GM23248 (cell line): ENCODE measurements around the gene PTPRN2. TPM values are rescaled to one million over a fixed set of nuclear protein-coding genes. Genes with fewer than 3 reads are reported as not detected.

Source experiments
- DNase-seq: peaks from one replicate; pipeline ENCODE4 v3.0.0-alpha.2; 2015
- H2AFZ ChIP-seq: fragments of 200-600 bp; sonication (generic); 2 replicates; pipeline ENCODE4 v1.6.1; 2016; ENCODE audit warnings: antibody characterized with exemption
- H3F3A ChIP-seq: fragments of 200-600 bp; sonication (generic); 2 replicates; pipeline ENCODE4 v1.6.1; 2016; ENCODE audit warnings: mild to moderate bottlenecking, antibody characterized with exemption, mixed run types; ENCODE audit not compliant: insufficient read depth
- H3K27ac ChIP-seq: fragments of 200-600 bp; sonication (generic); 2 replicates; pipeline ENCODE4 v1.5.1; 2016; ENCODE audit warnings: mild to moderate bottlenecking
- H3K27me3 ChIP-seq: fragments of 200-600 bp; sonication (generic); replicated peaks from 2 replicates; pipeline ENCODE4 v1.6.1; 2016; ENCODE audit warnings: mild to moderate bottlenecking; ENCODE audit not compliant: insufficient read depth
- H3K36me3 ChIP-seq: fragments of 200-600 bp; sonication (generic); 2 replicates; pipeline ENCODE4 v1.6.1; 2016; ENCODE audit warnings: low read depth, mild to moderate bottlenecking
- H3K4me1 ChIP-seq: fragments of 200-600 bp; sonication (generic); 2 replicates; pipeline ENCODE4 v1.6.1; 2016; ENCODE audit warnings: mild to moderate bottlenecking; ENCODE audit not compliant: insufficient read depth
- H3K4me2 ChIP-seq: fragments of 200-600 bp; sonication (generic); one replicate; pipeline ENCODE4 v1.6.1; 2016; ENCODE audit warnings: mild to moderate bottlenecking; ENCODE audit not compliant: unreplicated experiment
- H3K4me3 ChIP-seq: fragments of 200-600 bp; sonication (generic); 2 replicates; pipeline ENCODE4 v1.5.1; 2016; ENCODE audit warnings: mild to moderate bottlenecking
- H3K79me2 ChIP-seq: fragments of 200-600 bp; sonication (generic); 2 replicates; pipeline ENCODE4 v1.6.1; 2016; ENCODE audit warnings: mild to moderate bottlenecking; ENCODE audit not compliant: insufficient read depth
- H3K9ac ChIP-seq: fragments of 200-600 bp; sonication (generic); 2 replicates; pipeline ENCODE4 v1.6.1; 2016; ENCODE audit warnings: mild to moderate bottlenecking
- H3K9me2 ChIP-seq: fragments of 200-600 bp; sonication (generic); 2 replicates; pipeline ENCODE4 v1.6.1; 2016; ENCODE audit warnings: mixed run types, mild to moderate bottlenecking, moderate library complexity; ENCODE audit not compliant: insufficient read depth
- H3K9me3 ChIP-seq: fragments of 200-600 bp; sonication (generic); one replicate; pipeline ENCODE4 v1.6.1; 2017; ENCODE audit warnings: low read depth
- H4K20me1 ChIP-seq: fragments of 200-600 bp; sonication (generic); 2 replicates; pipeline ENCODE4 v1.6.0; 2016; ENCODE audit not compliant: insufficient read depth
- EZH2 ChIP-seq: fragments of 200-600 bp; sonication (generic); IDR thresholded peaks from 2 replicates; pipeline ENCODE4 v1.6.1; 2018; ENCODE audit warnings: antibody characterized with exemption, mild to moderate bottlenecking; ENCODE audit not compliant: insufficient read depth, poor library complexity, severe bottlenecking
- EZH2phosphoT487 ChIP-seq: fragments of 200-600 bp; sonication (generic); IDR thresholded peaks from 2 replicates; pipeline ENCODE4 v1.6.1; 2018; ENCODE audit warnings: antibody characterized with exemption, moderate library complexity, mild to moderate bottlenecking, low read depth; ENCODE audit not compliant: insufficient read depth
- WGBS, 2 experiments: methylation state at CpG; one replicate each; pipeline ENCODE4 v1.1.6; 2015 to 2017; ENCODE audit warnings: low lambda C conversion rate in 2 of 2, low coverage in 1 of 2; ENCODE audit errors: missing lambda C conversion rate in 2 of 2; 5-methylcytosine and 5-hydroxymethylcytosine counted together
- in situ Hi-C: fragments of 300-500 bp; cut with MboI; formaldehyde crosslinking; loops from 2 replicates; pipeline ENCODE4 v1.15.0; 2020
- polyA plus RNA-seq: library from polyadenylated mRNA; unstranded; fragments of >200 nt; fragmentation: Nextera tagmentation; extraction: Ambion mirVana; gene quantifications from 2 replicates; pipeline ENCODE4 v1.2.1, GENCODE V29; 2016
- total RNA-seq: library from RNA; depleted of rRNA; stranded (reverse); fragments of >200 nt; shearing (Covaris generic); gene quantifications from 2 replicates; pipeline ENCODE4 v1.2.3, GENCODE V29; 2014

Gene PTPRN2
- total and polyA plus RNA-seq, 2 experiments from 2014 or later, result 0.13 TPM; not detected in 1

DNA sequence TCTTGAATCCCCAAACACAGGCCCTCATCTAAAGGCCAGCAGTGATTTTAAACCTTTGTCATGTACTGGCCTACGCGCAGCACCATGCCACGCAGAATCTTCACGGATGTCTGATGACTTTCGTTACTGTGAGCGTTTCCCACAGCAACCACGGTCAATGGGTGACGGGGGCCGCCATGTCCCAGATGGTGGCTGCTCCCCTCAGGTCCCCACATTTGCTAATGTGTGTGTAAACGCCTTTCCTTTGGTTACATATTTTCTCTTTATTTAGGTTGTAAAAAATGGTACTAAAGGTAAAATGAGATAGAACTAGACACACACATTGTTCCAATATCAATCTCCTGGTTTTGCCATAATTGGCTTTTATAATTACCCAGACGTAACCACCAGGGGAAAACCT lies 699.0 kb downstream of the PTPRN2 start:
- WGBS, 2 experiments, result 37 to 41% methylated on average over 11 of the region's 11 CpGs
- in situ Hi-C loops, result no loop called here
- Histone ChIP-seq H3K79me2 (no peaks in the 10 kb centered on the region), H3K9me3 (no peaks in the 10 kb centered on the region), H3K9me2 (no peaks in the 10 kb centered on the region), H3K4me3 (no peak overlapping the region), H3K9ac (no peak overlapping the region), H2AFZ (no peak overlapping the region), H3K4me2 (no peak overlapping the region), H3K27ac (no peak overlapping the region), H3K4me1 (no peaks in the 10 kb centered on the region), H3K36me3 (no peaks in the 10 kb centered on the region), H4K20me1 (no peaks in the 10 kb centered on the region), H3K27me3 (no peaks in the 10 kb centered on the region), H3F3A (no peaks in the 10 kb centered on the region)
- no peak for DNase-seq
- no peak for TF ChIP-seq EZH2phosphoT487
- no peak for TF ChIP-seq EZH2

GRCh38 chr7:157887400-157887799 lies 700.2 kb downstream of the PTPRN2 start:
- H3K4me3 ChIP-seq, result no peak overlapping the region
- no peak overlapping the region for H2AFZ ChIP-seq
- no peaks in the 10 kb centered on the region for H3K4me1 ChIP-seq
- no peaks in the 10 kb centered on the region for H3K36me3 ChIP-seq
- no peaks in the 10 kb centered on the region for H3K27me3 ChIP-seq
- in situ Hi-C loops, result no loop called here
- no peaks in the 10 kb centered on the region for H4K20me1 ChIP-seq
- H3K27ac ChIP-seq, result no peak overlapping the region
- H3K9ac ChIP-seq, result no peak overlapping the region
- no peaks in the 10 kb centered on the region for H3K9me2 ChIP-seq
- no peaks in the 10 kb centered on the region for H3K9me3 ChIP-seq
- H3F3A ChIP-seq, result no peaks in the 10 kb centered on the region
- no peak for TF ChIP-seq EZH2phosphoT487
- TF ChIP-seq EZH2, result no peak
- H3K79me2 ChIP-seq, result no peaks in the 10 kb centered on the region
- WGBS, 2 experiments, result 58 to 67% methylated on average over 4 to 6 of the region's 6 CpGs
- H3K4me2 ChIP-seq, result no peak overlapping the region
- DNase-seq, result no peak

DNA sequence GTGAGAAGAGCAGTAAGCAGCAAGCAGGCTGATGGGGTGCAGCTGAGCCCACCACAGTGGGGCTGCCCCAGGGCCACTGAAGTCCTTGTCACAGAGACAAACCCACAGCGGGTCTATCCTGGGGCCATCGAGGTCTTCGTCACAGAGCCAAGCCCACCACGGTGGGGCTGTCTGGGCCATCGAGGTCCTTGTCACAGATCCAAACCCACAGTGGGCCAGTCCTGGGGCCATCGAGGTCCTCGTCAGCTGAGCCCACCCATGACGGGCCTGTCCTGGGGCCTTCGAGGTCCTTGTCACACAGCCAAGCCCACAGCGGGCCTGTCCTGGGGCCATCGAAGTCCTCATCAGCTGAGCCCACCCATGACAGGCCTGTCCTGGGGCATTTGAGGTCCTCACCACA lies 700.9 kb downstream of the PTPRN2 start:
- no peak overlapping the region for H2AFZ ChIP-seq
- in situ Hi-C loops, result no loop called here

DNA sequence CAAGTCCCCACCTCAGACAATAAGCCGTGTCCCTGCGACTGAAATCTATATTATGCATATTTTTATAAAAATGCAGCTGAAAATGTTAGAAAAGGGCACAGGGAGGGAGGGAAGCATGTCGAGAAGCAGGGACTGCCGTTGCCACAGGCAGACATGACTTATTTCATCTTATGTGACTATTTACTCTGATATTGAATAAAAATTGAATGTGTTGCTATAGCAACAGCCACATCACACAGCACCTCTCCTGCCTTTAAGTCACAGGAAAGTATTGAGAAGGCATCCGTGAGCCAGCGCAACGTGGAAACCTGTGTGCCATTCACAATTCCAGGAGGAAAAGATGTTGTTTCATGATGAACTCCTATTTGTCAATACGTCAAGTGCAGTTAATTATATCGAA lies 701.4 kb downstream of the PTPRN2 start:
- DNase-seq, result no peak
- H4K20me1 ChIP-seq, result no peaks in the 10 kb centered on the region
- no peak for TF ChIP-seq EZH2
- no peak for TF ChIP-seq EZH2phosphoT487
- no peak overlapping the region for H3K27ac ChIP-seq
- H3K36me3 ChIP-seq, result no peaks in the 10 kb centered on the region
- no peaks in the 10 kb centered on the region for H3K79me2 ChIP-seq
- no peak overlapping the region for H3K4me2 ChIP-seq
- H3K4me3 ChIP-seq, result no peak overlapping the region
- 20 to 25% methylated on average over 9 of the region's 9 CpGs for WGBS, 2 experiments
- no peaks in the 10 kb centered on the region for H3K9me3 ChIP-seq
- no peaks in the 10 kb centered on the region for H3K4me1 ChIP-seq
- no peaks in the 10 kb centered on the region for H3K9me2 ChIP-seq
- in situ Hi-C loops, result no loop called here
- no peak overlapping the region for H2AFZ ChIP-seq
- no peaks in the 10 kb centered on the region for H3F3A ChIP-seq
- no peaks in the 10 kb centered on the region for H3K27me3 ChIP-seq
- no peak overlapping the region for H3K9ac ChIP-seq

More for the DNA sequence above, 700.9 kb downstream of the PTPRN2 start:
- no peak overlapping the region for H3K9ac ChIP-seq
- no peak for TF ChIP-seq EZH2phosphoT487
- TF ChIP-seq EZH2, result no peak
- no peaks in the 10 kb centered on the region for H3K79me2 ChIP-seq
- no peak overlapping the region for H3K27ac ChIP-seq
- H3K4me1 ChIP-seq, result no peaks in the 10 kb centered on the region
- no peaks in the 10 kb centered on the region for H4K20me1 ChIP-seq
- no peaks in the 10 kb centered on the region for H3K27me3 ChIP-seq
- 52 to 64% methylated on average over 5 to 11 of the region's 11 CpGs for WGBS, 2 experiments
- H3K4me2 ChIP-seq, result no peak overlapping the region
- no peaks in the 10 kb centered on the region for H3F3A ChIP-seq
- no peaks in the 10 kb centered on the region for H3K36me3 ChIP-seq
- no peaks in the 10 kb centered on the region for H3K9me3 ChIP-seq
- no peak overlapping the region for H3K4me3 ChIP-seq
- H3K9me2 ChIP-seq, result no peaks in the 10 kb centered on the region
- no peak for DNase-seq

DNA sequence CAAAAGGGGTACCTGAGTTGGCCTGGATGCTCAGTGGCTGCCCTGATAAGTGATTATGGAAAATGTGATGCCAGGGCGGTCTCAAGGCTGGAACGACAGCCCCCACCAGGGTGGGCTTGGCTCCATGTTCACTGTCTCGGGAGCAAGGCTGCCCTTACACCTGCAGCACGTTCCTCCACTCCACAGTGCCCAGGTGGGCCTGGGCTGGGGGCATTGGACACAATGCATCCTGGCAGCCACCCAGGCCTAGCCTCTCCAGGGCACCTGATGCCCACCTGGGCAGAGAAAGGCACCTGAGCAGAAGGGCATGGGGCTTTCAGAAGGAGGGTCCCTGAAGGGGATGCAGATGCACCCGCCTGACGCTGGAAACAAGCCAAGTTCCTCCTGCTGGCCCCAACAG lies 702.5 kb downstream of the PTPRN2 start:
- DNase-seq, result no peak
- WGBS, 2 experiments, result 16 to 20% methylated on average over 6 of the region's 6 CpGs
- Histone ChIP-seq H3K4me1 (no peaks in the 10 kb centered on the region), H3K9ac (no peak overlapping the region), H3K36me3 (no peaks in the 10 kb centered on the region), H4K20me1 (no peaks in the 10 kb centered on the region), H3F3A (no peaks in the 10 kb centered on the region), H3K79me2 (no peaks in the 10 kb centered on the region), H3K9me3 (no peaks in the 10 kb centered on the region), H3K4me3 (no peak overlapping the region), H3K9me2 (no peaks in the 10 kb centered on the region), H3K27ac (no peak overlapping the region), H3K4me2 (no peak overlapping the region), H3K27me3 (no peaks in the 10 kb centered on the region), H2AFZ (no peak overlapping the region)
- in situ Hi-C loops, result no loop called here
- TF ChIP-seq EZH2phosphoT487, result no peak
- TF ChIP-seq EZH2, result no peak
